GM10266 (cell line): ENCODE measurements around the gene ADAM29.

Experiments
- DNase-seq: peaks from one replicate; pipeline ENCODE4 v3.0.0; 2012; ENCODE audit errors: extremely low spot score
- CTCF ChIP-seq: IDR thresholded peaks from 2 replicates; pipeline ENCODE4 v1.5.1; 2012; ENCODE audit warnings: mild to moderate bottlenecking, low read depth; ENCODE audit not compliant: control insufficient read depth, insufficient read depth; ENCODE audit errors: missing control alignments

ADAM29 gene

GRCh38 chr4:174928575-174929253 is 10.6 kb downstream of the ADAM29 start:
- no peak for TF ChIP-seq CTCF
- DNase-seq, result no peak

DNA sequence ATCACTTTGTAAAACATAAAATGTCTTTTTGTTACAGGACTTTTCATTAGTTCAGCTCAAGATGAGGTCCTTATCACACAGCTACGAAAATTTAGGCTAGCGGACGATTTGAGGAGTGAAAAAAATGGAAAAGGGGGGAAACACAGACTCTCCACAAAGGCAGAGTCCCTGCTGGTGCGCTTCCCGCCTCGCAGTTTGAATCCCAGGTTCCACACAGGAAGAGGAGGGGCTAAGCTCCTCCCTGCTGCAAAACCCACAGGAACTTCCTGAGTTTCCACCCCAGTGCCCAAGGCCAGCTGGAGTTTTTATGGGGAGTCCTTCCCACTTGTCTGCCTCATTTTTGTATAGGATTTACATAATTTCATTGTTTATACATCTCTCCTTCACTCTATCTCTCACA is 11.2 kb downstream of the ADAM29 start:
- no peak for TF ChIP-seq CTCF
- no peak for DNase-seq

DNA sequence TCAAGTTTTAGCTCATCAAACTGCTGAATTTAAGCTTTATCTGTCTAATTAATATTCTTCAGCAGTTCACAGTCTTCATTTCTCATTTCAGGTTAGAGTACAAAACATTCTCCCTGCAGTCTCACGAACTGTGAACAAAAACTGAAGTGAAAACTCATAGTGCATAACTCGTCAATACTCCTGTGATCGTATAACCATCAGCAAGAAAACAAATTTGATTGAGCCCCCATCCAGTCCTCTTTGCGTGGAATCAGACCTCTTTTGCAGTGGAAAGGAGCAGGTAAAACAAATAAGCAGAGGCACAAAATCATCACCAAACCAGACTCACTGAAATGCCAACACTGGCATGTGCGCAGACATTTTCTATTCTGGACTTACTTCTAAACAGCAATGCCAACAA is 12.7 kb downstream of the ADAM29 start:
- no peak for TF ChIP-seq CTCF
- no peak for DNase-seq

GRCh38 chr4:174933083-174933482 is 14.9 kb downstream of the ADAM29 start:
- TF ChIP-seq CTCF, result no peak
- no peak for DNase-seq

DNA sequence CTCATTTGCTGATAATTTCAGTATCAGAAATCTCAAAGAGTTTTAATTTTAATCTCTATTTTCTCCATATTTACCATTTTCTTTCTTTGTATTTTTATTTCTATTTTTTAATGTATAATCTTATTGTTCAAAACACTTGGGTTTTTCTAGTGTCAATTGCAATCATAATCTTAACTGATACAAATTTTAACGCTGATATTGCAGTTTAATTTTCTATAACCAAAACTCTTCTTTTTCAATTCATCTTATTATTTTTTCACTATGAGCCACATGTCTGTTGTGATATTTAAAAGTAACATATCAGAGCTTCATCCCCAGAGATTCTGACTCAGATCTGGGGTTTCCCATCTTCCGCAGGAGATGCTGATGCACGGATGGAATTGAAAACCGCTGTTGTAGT is 16.2 kb downstream of the ADAM29 start:
- no peak for TF ChIP-seq CTCF

GRCh38 chr4:174935607-174936006 is 17.4 kb downstream of the ADAM29 start:
- TF ChIP-seq CTCF, result no peak
- no peak for DNase-seq

More for the DNA sequence above, 16.2 kb downstream of the ADAM29 start:
- no peak for DNase-seq

- no peak for TF ChIP-seq CTCF
- DNase-seq, result no peak
Observed at GRCh38 chr4:174940002-174940401, 21.8 kb downstream of the ADAM29 start.
